GM23338 (cell line): ENCODE measurements around the gene GP5. TPM values are rescaled to one million over a fixed set of nuclear protein-coding genes. Genes with fewer than 3 reads are reported as not detected.

Experiments
- ATAC-seq: fragments of 200-7000 bp; cut with Tn5 transposase; 3 replicates; pipeline ENCODE4 v1.9.1; 2020
- DNase-seq: peaks from one replicate; pipeline ENCODE4 v3.0.0-alpha.2; 2015; ENCODE audit warnings: low spot score
- H2AFZ ChIP-seq: fragments of 200-600 bp; sonication (generic); 2 replicates; pipeline ENCODE4 v1.8.0; 2016; ENCODE audit warnings: antibody characterized with exemption, mild to moderate bottlenecking, moderate library complexity
- H3F3A ChIP-seq: fragments of 200-600 bp; sonication (generic); replicated peaks from 2 replicates; pipeline ENCODE4 v1.8.0; 2017; ENCODE audit warnings: antibody characterized with exemption, mixed run types, low read depth
- H3K27ac ChIP-seq: fragments of 200-600 bp; sonication (generic); 2 replicates; pipeline ENCODE4 v1.6.1; 2016; ENCODE audit warnings: low read depth
- H3K27me3 ChIP-seq: fragments of 200-600 bp; sonication (generic); 2 replicates; pipeline ENCODE4 v1.8.0; 2016; ENCODE audit warnings: mild to moderate bottlenecking, mixed run types, moderate library complexity; ENCODE audit not compliant: insufficient read depth
- H3K36me3 ChIP-seq: fragments of 200-600 bp; sonication (generic); 2 replicates; pipeline ENCODE4 v1.8.0; 2016; ENCODE audit warnings: mild to moderate bottlenecking; ENCODE audit not compliant: insufficient read depth
- H3K4me1 ChIP-seq: fragments of 200-600 bp; sonication (generic); 2 replicates; pipeline ENCODE4 v1.8.0; 2016; ENCODE audit warnings: mild to moderate bottlenecking, moderate library complexity; ENCODE audit not compliant: insufficient read depth
- H3K4me2 ChIP-seq: fragments of 200-600 bp; sonication (generic); 2 replicates; pipeline ENCODE4 v1.7.1; 2017; ENCODE audit warnings: mixed run types
- H3K4me3 ChIP-seq: fragments of 200-600 bp; sonication (generic); 2 replicates; pipeline ENCODE4 v1.6.1; 2016; ENCODE audit warnings: mixed run types
- H3K79me2 ChIP-seq: fragments of 200-600 bp; sonication (generic); replicated peaks from 2 replicates; pipeline ENCODE4 v1.8.0; 2017; ENCODE audit warnings: mild to moderate bottlenecking; ENCODE audit not compliant: insufficient read depth
- H3K9me2 ChIP-seq: fragments of 200-600 bp; sonication (generic); 2 replicates; pipeline ENCODE4 v1.8.0; 2017; ENCODE audit not compliant: insufficient read depth
- H4K20me1 ChIP-seq: fragments of 200-600 bp; sonication (generic); replicated peaks from 2 replicates; pipeline ENCODE4 v1.8.0; 2017; ENCODE audit warnings: mild to moderate bottlenecking; ENCODE audit not compliant: insufficient read depth
- H3K27ac Mint-ChIP-seq: 2 replicates; pipeline ENCODE4 v1.8.0; 2020; ENCODE audit warnings: inconsistent platforms, mild to moderate bottlenecking, moderate library complexity, mixed read lengths
- H3K27me3 Mint-ChIP-seq: 3 replicates; pipeline ENCODE4 v1.8.0; 2022; ENCODE audit warnings: low read depth, mild to moderate bottlenecking, moderate library complexity, mixed read lengths, inconsistent platforms; ENCODE audit not compliant: insufficient read depth, poor library complexity
- H3K36me3 Mint-ChIP-seq: 3 replicates; pipeline ENCODE4 v1.8.0; 2021; ENCODE audit warnings: low read depth, mild to moderate bottlenecking, inconsistent platforms, moderate library complexity, mixed read lengths
- H3K4me1 Mint-ChIP-seq: 3 replicates; pipeline ENCODE4 v1.8.0; 2020; ENCODE audit warnings: mild to moderate bottlenecking, inconsistent platforms, mixed read lengths
- H3K4me3 Mint-ChIP-seq: 3 replicates; pipeline ENCODE4 v1.8.0; 2021; ENCODE audit warnings: moderate library complexity, mild to moderate bottlenecking, inconsistent platforms, mixed read lengths
- H3K9me3 Mint-ChIP-seq: 3 replicates; pipeline ENCODE4 v1.8.0; 2020; ENCODE audit warnings: moderate library complexity, mild to moderate bottlenecking, inconsistent platforms, mixed read lengths
- CREB1 ChIP-seq: fragments of 250-450 bp; sonication (Bioruptor Pico); IDR thresholded peaks from 2 replicates; pipeline ENCODE4 v1.5.0; 2020; ENCODE audit warnings: low read depth, mild to moderate bottlenecking, moderate library complexity
- CTCF ChIP-seq, 2 experiments: fragments of 200-600 bp in 1 of 2; sonication (generic) in 1 of 2; conservative IDR thresholded peaks; 2 replicates each; pipeline versions ENCODE4 v1.5.1 to v1.6.1; 2016 to 2017; ENCODE audit warnings: antibody characterized with exemption in 2 of 2, low read depth in 2 of 2, mild to moderate bottlenecking in 2 of 2, moderate library complexity in 1 of 2
- ETS1 ChIP-seq: IDR thresholded peaks from 2 replicates; pipeline ENCODE4 v1.6.1; 2016; ENCODE audit warnings: antibody characterized with exemption
- EZH2 ChIP-seq: fragments of 200-600 bp; sonication (generic); IDR thresholded peaks from one replicate; pipeline ENCODE4 v1.8.0; 2017; ENCODE audit warnings: antibody characterized with exemption, mild to moderate bottlenecking, low read depth; ENCODE audit not compliant: unreplicated experiment
- EZH2phosphoT487 ChIP-seq: fragments of 200-600 bp; sonication (generic); IDR thresholded peaks from one replicate; pipeline ENCODE4 v1.8.1; 2018; ENCODE audit warnings: antibody characterized with exemption; ENCODE audit not compliant: unreplicated experiment
- JUNB ChIP-seq: IDR thresholded peaks from one replicate; pipeline ENCODE4 v1.6.1; 2016; ENCODE audit warnings: antibody characterized with exemption; ENCODE audit not compliant: unreplicated experiment
- NANOG ChIP-seq: IDR thresholded peaks from 2 replicates; pipeline ENCODE4 v1.6.1; 2016; ENCODE audit warnings: antibody characterized with exemption, borderline replicate concordance
- POLR2AphosphoS5 ChIP-seq: IDR thresholded peaks from 2 replicates; pipeline ENCODE4 v1.6.1; 2016; ENCODE audit warnings: antibody characterized with exemption, low read depth
- REST ChIP-seq: IDR thresholded peaks from one replicate; pipeline ENCODE4 v1.6.1; 2018; ENCODE audit warnings: antibody characterized with exemption; ENCODE audit not compliant: unreplicated experiment
- STAT1 ChIP-seq: IDR thresholded peaks from one replicate; pipeline ENCODE4 v1.6.1; 2016; ENCODE audit warnings: antibody characterized with exemption; ENCODE audit not compliant: unreplicated experiment
- ZNF114 ChIP-seq: fragments of 250-450 bp; sonication (Bioruptor Pico); IDR thresholded peaks from 2 replicates; pipeline ENCODE4 v1.5.0; 2020; ENCODE audit warnings: mild to moderate bottlenecking, moderate library complexity
- ZNF331 ChIP-seq: fragments of 250-450 bp; sonication (Bioruptor Pico); IDR thresholded peaks from 2 replicates; pipeline ENCODE4 v1.5.0; 2020; ENCODE audit warnings: low read depth, mild to moderate bottlenecking, moderate library complexity
- ZNF462 ChIP-seq: fragments of 250-450 bp; sonication (Bioruptor Pico); IDR thresholded peaks from 2 replicates; pipeline ENCODE4 v1.5.0; 2020; ENCODE audit warnings: mild to moderate bottlenecking, moderate library complexity
- polyA plus RNA-seq: library from polyadenylated mRNA; unstranded; fragments of >200 nt; fragmentation: Nextera tagmentation; extraction: Ambion mirVana; gene quantifications from 2 replicates; pipeline ENCODE4 v1.2.1, GENCODE V29; 2016
- total RNA-seq: library from RNA; depleted of rRNA; stranded (reverse); fragments of >200 nt; shearing (Covaris generic); gene quantifications from 2 replicates; pipeline ENCODE4 v1.2.3, GENCODE V29; 2014

GP5 gene
- total and polyA plus RNA-seq, 2 experiments from 2014 or later = 0.07 to 0.15 TPM

- Mint-ChIP-seq H3K27ac (no peak overlapping the region), H3K4me3 (no peak overlapping the region), H3K36me3 (no peaks in the 10 kb centered on the region), H3K27me3 (peaks cover 6% of the 10 kb centered on the region), H3K9me3 (no peaks in the 10 kb centered on the region), H3K4me1 (peaks cover 32% of the 10 kb centered on the region)
- Histone ChIP-seq H3K4me1 (peaks cover 4% of the 10 kb centered on the region; the same call in 1 of the 2 replicates), H3F3A (no peaks in the 10 kb centered on the region), H3K4me2 (no peak overlapping the region), H3K27me3 (no peaks in the 10 kb centered on the region), H3K9me2 (no peaks in the 10 kb centered on the region), H3K36me3 (no peaks in the 10 kb centered on the region), H3K79me2 (no peaks in the 10 kb centered on the region), H2AFZ (no peak overlapping the region), H4K20me1 (no peaks in the 10 kb centered on the region), H3K4me3 (no peak overlapping the region), H3K27ac (no peak overlapping the region)
- TF ChIP-seq EZH2 (no peak), ZNF114 (no peak), ZNF462 (no peak), CREB1 (CRISPR knock-in tag) (no peak), ETS1 (no peak), POLR2AphosphoS5 (no peak), STAT1 (no peak), REST (no peak), JUNB (no peak), NANOG (no peak), EZH2phosphoT487 (no peak), CTCF (conservative IDR thresholded peaks at IDR 0.05; ENCODE audit: low read depth in 2 of 2) (no peak), ZNF331 (CRISPR knock-in tag) (no peak)
- DNase-seq (no peak), ATAC-seq (no peak)
Measured at GRCh38 chr3:194384156-194384555, 14.9 kb downstream of the GP5 start.
